ENCODE results near the gene RNU7-1.

Gene RNU7-1

DNA sequence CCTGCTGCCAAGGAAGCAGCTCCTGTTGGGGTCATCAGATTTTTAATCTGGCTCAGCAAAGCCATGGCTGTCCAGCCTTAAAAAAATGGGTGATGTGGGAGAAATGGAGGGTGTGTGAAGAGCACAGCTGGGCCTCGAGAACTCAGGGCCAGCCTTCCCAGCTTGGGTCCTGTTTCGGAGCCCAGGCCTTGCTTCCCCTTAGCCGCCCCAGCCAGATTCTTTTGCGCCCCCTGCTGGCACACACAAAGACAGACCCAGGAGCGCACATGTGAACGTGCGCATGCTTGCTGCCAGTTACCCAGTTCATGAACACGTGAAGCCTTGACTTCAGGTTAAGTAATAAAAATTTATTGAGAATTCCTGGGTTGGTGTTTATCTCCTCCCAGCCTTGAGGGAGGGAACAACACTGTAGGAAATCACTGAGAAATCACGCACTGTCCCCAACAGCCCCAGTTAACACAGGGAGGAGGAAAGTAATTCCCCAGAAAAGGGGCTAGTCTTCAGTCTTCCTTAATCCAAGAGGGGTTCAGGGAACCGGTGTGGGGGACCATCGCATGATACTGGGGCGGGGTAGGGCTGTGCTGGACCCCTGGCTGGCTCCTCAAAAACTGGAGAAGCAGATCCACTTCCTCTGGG, 21.5 kb downstream of the RNU7-1 start:
- peak; percentile 85 for DNase-seq (ENCODE audit: low spot score)

DNA sequence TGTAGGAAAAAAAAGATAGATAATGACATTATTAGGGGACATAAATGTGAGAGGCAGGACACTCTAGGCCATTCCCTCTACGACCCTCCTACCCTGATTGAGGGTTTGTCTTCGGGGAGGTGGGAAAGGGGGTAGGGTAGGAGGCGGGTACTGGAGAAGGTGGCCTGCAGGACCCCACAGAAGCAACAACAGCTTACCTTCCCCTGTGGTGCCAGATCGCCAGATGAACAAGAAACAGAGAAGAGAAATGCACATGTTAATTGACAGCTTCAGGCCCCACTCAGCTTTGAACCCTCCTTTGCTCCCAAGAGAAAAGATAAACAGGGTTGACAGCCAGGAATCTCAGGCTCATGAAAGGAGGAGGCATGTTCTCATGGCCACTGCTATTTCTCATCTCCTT, 22.1 kb downstream of the RNU7-1 start:
- DNase-seq (ENCODE audit: low spot score) = no peak

DNA sequence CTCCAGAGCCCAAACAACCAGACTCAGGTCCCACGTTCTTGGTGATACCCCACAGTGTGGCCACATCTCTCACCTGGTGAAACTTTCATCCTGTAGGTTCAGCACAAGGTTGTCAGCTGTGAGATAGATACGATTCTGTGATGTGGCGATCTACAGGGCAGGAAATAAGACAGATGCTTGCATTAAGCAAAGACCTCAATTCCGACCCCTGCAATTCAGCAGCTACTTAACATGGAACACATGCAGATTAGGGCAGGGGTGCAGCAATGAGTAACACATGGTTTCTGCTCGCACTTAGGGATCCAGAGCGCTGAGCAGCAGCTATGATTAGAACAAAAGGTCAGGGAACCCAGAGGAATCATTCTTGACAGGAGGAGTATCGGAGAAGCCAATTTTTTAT, 22.7 kb downstream of the RNU7-1 start:
- no peak for DNase-seq (ENCODE audit: low spot score)

DNA sequence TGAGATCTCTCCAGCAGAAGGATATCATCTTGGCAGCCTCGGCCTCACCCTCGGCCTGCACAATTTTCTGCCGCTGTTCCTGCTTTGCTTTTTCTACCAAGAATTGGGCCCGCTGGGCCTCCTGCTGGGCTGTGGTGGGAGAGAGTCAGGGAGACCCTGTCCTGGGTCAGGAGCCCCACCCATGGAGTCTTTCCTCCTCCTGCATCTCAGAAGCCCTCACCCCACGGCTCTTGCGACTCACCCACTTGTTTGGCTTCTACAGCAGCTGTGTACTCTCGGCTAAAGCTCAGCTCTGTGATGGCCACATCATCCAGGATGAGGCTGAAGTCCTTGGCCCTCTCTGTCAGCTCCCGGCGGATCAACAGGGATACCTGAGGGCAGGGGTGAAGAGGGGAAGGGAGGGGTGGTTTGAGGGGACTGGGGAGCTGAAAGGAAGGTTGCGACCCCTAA, 24.1 kb downstream of the RNU7-1 start:
- no peak for DNase-seq (ENCODE audit: low spot score)

DNA sequence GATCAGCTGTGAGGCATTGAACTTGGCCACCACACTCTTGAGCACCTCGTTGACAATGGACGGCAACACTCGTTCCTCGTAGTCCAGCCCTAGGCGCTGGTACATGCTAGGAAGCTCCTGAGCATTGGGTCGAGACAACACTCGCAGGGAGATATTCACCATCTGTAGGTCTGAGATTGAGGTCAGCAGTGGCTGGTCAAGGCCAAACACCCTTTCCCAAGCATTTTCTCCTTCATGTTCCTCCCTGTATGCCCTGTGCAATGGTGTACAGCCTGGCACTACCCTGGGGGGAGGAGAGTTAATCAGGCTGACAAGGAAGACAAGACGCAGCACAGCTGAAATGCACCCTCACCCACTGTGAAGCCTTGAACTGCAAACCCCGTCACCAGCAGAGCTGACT, 24.8 kb downstream of the RNU7-1 start:
- no peak for DNase-seq (ENCODE audit: low spot score)

DNA sequence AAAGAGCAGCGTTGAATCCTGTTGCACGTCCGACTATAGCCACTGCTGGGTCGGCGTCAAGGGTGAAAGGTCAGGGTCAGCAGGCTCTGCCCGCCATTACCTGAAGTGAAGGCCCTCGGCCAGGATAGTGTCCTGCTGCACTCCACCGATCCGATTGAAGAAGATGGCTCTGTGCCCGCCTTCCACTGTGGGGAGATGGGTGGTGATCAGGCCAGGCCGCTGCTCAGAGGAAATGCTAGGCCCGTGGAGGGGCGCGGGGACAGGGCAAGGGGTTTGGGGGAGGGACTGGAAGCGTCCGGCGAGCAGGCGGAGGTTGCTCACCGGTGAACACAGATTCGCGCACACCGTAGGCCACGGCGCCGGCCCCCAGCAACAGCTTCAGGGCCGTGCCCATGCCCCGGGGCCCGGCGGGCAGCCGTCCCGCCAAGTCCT, 26.5 kb downstream of the RNU7-1 start:
- no peak for DNase-seq (ENCODE audit: low spot score)

DNA sequence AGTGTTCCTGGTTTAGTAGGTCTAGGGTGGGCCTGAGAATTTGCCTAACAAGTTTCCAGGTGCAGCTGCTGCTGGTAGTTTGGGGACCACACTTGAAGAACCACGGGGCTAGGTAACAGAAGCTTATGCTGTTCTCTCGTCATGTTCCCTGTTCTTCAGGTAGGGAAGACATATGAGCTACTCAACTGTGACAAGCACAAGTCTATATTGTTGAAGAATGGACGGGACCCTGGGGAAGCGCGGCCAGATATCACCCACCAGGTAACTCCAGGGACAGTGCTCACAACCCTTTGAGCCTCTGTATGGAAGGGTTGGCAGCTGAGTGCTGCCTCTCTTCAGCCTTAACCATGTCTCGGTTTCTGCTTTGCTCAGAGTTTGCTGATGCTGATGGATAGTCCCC, 30.6 kb downstream of the RNU7-1 start:
- no peak for DNase-seq (ENCODE audit: low spot score)

DNA sequence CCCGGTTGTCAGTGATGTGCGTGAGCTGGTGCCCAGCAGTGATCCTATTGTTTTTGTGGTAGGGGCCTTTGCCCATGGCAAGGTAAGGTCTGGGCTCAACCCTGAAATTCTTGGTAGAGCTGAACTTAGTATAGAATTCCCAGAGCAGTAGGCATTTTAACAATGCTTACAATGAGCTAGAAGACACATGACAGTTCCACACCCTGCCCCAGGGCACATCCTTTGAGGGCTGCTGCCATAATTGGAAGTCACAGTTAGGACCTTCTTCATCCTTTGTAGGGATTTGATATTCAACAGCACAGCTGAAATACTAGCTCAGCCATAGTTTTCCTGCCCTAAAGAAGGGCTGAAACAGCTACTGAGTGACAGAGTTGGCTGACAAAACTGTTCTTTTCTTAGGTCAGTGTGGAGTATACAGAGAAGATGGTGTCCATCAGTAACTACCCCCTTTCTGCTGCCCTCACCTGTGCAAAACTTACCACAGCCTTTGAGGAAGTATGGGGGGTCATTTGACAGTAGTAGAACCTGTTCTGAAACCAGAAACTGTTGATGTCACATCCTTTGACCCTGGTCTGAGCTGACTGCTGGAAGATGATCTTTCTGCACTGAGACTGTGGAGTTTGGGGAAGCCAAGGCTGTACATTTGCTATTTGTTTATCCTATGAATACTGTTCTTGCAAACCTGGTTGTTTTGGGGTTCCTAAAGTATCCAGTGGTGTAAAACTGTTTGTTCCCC, 31.8 kb downstream of the RNU7-1 start:
- no peak for DNase-seq (ENCODE audit: low spot score)

DNA sequence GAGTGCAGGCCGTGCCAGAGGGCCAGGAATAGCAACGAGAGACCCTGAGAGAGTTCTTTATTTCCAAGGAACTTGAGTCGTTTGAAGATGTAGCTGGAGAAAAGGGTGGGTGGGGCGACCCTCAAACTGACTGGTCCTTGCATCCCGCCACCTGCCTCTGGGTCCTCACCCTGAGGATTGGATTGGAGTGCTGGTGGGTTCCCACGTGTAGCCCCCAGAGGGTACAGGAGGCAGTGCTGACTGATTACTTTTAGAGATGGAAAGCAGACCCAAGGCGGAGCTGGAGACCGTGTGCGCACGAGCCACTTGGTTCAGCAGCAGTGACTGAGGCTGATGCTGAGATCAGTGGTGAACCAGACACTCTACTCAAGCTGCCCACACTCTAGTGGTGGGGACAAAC, 34.0 kb downstream of the RNU7-1 start:
- DNase-seq (ENCODE audit: low spot score) = no peak

DNA sequence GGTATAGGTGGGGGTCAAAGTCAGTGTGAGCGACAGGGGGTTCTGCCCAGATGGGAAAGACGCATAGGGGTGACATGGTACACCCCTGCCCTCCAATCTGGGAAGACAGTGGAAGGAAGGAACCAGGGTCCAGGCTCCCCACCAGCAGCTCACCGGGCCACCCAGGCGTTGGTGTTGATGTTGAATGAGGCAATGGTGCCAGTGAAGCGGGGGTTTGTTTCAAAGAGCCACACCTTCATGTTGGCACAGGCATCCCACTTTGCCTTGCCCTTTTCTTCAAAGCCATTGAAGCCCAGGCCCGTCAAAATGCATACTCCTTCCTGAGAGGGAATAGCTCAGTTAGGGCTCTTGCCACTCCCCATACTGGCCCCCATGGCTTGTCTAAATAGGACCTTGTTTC, 34.6 kb downstream of the RNU7-1 start:
- DNase-seq (ENCODE audit: low spot score) = no peak

DNA sequence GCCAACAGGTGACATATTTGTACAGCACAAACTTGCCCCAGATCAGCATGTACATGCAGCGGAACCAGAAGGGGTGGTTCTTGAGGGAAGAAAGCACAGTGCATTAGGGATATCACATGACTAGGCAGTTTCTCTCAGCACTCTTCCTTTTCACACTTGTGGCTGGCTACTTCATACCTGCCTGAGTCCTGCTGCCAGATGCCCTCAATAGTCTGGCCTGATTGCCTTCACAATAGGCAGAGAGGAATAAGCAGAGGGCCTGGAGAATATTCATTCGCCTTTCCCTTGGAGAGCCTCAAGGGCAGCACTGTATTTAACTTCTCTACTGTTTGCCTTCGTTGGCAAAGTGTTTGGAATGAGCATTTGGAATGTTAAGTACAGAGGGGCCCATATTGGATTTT, 35.0 kb downstream of the RNU7-1 start:
- no peak for DNase-seq (ENCODE audit: low spot score)

DNA sequence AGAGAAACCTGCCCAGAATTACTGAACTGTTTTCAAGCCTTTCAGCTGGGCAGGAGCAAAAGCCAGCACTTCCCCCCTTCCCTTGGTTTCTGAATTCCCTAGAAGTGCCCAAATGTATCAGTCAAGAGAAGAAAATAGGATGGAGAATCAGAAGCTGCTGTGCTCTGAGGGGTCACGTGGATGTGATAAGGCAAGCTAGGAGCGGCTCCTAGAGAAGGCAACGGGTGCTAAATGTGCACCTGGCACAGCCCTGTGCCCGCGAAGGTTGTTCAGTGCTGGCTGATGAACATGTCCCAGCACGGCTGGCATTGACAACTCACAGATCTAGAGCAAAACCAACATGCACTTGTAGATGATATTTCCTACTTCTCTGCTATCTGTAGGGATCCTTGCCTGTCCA, 35.4 kb downstream of the RNU7-1 start:
- no peak for DNase-seq (ENCODE audit: low spot score)

DNA sequence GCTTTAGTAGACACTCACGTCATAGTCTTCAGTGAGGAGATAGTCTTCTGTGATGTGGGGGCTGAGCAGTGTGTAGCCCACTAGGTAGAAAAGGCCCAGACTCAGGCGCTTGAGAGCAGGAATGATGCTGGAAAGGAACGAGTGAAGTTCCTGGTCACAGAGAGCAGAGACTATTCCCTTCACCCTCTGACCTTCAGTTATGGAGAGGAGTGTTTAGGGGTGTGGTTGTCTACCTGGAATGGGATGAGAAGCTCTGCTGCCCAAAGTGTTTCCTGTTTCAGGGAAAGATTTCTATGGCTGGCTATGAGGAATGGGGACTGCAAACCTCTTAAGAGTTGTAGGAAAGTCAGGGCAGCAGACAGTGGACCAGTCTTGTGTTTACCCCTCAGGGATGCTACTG, 35.8 kb downstream of the RNU7-1 start:
- no peak for DNase-seq (ENCODE audit: low spot score)

DNA sequence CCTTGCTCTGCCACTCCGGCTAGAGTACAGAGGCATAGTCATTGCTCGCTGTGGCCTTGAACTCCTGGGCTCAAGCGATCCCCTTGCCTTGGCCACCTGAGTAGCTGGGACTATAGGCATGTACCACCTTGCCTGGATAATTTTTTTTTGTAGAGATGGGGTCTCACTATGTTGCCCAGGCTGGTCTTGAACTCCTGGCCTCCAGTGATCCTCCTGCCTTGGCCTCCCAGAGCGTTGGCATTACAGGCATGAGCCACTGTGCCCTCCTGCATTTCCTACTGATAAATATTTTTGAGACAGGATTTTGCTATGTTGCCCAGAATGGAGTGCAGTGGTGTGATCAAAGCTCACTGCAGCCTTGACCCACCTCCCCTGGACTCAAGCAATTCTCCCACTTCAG, 36.5 kb downstream of the RNU7-1 start:
- no peak for DNase-seq (ENCODE audit: low spot score)

DNA sequence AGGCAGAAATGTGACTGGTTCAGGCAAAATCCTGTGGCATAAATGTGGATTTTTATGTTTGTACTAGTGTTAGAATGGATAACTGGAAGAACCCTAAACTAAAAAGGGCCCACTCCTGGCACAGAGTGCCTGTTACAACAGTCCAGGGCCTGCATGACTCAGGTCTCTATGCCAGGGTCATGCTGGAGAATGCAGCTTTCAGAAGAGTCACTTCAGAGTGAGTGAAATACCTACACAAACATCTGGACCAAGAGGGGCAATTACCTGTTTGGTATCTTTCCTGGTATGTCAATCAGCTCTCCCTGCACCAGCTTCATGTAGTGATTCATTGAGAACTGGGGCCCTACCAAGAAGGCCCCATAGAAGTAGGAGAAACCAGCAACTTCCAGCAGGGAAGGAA, 37.1 kb downstream of the RNU7-1 start:
- DNase-seq (ENCODE audit: low spot score) = no peak

DNA sequence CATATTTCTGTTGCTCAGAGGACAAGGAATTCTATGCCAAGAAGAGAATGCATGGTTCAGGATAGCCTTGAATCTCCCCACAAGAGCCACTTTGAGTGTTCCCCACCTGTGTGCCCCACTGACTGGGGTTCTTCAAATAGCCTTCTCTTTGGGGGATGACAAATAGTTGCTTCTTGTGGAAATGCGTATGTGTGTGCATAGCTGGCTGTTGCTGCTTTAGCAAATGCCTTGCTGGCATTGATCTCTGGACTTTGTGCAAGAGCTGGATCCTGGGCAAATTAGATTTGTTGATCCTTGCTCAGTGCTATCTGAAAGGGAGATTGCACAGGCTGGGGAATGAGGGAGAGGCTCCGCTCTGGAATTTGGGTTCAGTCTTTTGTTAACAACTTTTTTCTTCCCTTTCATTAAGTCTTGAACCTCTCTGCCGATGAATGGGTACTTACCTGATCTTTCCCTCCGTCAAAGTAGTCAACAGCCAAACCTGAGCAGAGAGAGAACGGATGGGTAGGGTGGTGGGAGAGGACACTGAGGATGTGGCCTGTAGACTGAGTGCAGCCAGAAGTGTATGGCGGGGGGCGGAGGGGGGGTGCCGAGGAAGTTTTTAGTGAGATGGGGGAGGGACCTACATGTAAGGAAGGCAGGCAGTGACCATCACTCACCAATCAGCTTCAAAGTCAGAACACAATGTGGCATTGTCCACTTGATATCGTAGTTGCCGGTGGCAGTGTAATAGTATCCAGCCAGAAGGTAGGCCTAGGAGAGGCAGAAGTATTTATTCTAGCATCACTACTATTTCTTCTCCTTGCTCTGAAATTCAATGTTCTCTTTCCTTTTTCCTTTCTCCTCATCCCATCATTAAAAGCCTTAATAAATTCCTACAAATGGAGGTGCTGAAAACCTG, 37.8 kb downstream of the RNU7-1 start:
- no peak for DNase-seq (ENCODE audit: low spot score)

DNA sequence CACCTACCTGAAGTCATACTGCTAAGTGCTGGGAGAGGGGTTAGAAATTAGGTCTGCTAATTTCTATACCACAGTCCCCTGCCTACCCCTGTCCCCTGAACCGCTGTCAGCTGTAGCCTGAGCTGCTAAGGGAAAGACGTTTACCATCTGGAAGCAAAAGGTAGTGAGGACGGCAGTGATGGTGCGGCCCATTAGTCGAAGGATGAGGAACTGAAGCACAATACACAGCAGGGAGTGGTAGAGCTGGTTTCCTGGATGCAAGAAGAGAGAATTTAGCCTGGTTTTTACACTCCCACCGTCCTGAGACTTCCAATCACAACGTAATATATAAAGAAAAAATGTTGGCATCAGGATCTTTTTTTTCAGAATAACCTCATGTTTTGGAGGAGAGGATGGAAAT, 38.9 kb downstream of the RNU7-1 start:
- no peak for DNase-seq (ENCODE audit: low spot score)

DNA sequence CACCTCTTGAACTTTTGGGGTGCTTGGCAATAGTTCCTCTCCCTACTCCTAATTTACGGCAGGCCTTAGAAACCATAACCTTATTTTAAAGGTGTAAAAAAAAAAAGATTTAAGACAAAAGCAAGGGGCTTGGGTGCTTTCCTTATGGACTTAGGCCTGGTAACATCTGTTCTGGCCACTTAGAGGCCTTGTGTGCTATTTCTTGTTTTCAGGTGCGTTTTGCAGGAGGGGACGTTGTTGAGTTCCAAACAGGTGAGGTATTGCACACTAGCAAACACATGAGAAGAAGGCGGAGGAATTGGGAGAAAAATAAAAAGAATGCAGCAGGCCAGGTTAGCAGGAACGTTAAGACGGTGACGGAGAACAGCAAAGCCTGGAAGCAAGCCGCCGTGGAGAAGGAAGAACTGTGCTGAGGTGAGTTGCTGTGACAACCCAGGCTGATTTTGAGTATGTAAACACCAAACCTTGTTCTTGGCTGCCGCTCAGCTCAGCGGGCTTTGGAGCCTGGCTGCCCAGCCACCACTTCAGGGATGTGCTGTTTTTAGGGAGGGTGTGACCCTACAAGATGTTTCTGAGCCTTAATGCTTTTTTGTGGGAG, 44.4 kb downstream of the RNU7-1 start:
- DNase-seq (ENCODE audit: low spot score) = no peak
